HG02870 (cell line): ENCODE data around the gene MMP19.

ENCODE experiments used
- ATAC-seq: cut with Tn5 transposase; IDR thresholded peaks from one replicate; pipeline ENCODE4 v1.9.1; 2021; ENCODE audit warnings: mild to moderate bottlenecking, moderate library complexity; ENCODE audit not compliant: unreplicated experiment

The MMP19 gene

GRCh38 chr12:55816881-55817344, 25.8 kb downstream of the MMP19 start:
- no peak for ATAC-seq

GRCh38 chr12:55815473-55815872, 27.3 kb downstream of the MMP19 start:
- ATAC-seq: no peak

- no peak for ATAC-seq
Observed at GRCh38 chr12:55814257-55814656, 28.5 kb downstream of the MMP19 start.

GRCh38 chr12:55812088-55812487, 30.6 kb downstream of the MMP19 start:
- no peak for ATAC-seq

- ATAC-seq: no peak
Observed at GRCh38 chr12:55809274-55809673, 33.5 kb downstream of the MMP19 start.

GRCh38 chr12:55806982-55807381, 35.8 kb downstream of the MMP19 start:
- ATAC-seq: no peak

- no peak for ATAC-seq
Observed at GRCh38 chr12:55797550-55797949, 45.2 kb downstream of the MMP19 start.

GRCh38 chr12:55797068-55797467, 45.7 kb downstream of the MMP19 start:
- no peak for ATAC-seq

GRCh38 chr12:55795950-55796349, 46.8 kb downstream of the MMP19 start:
- ATAC-seq: no peak

GRCh38 chr12:55789893-55790292, 52.8 kb downstream of the MMP19 start:
- ATAC-seq: no peak

- ATAC-seq: no peak
Observed at GRCh38 chr12:55789171-55789570, 53.6 kb downstream of the MMP19 start.

- no peak for ATAC-seq
Observed at GRCh38 chr12:55788546-55788945, 54.2 kb downstream of the MMP19 start.
